Kidney (tissue), 14 donors: Measurements from ENCODE around the gene PSMC3. TPM values are rescaled to one million over a fixed set of nuclear protein-coding genes. Genes with fewer than 3 reads are reported as not detected.

Source experiments
- DNase-seq, 5 donors: peaks; one replicate each; pipeline ENCODE4 v3.0.0-alpha.2; 2013 to 2020
- FAIRE-seq: peaks from 2 replicates; lab custom pipeline; 2012; peaks lifted over from hg19 to GRCh38; lab: Jason Lieb, UNC
- H3K27ac ChIP-seq, 2 donors: one replicate each; pipeline ENCODE4 v1.7.0; 2013; ENCODE audit warnings: low read depth in 2 of 2, low read length in 2 of 2, inconsistent platforms in 1 of 2
- H3K27me3 ChIP-seq: one replicate; pipeline ENCODE4 v1.7.1; 2013; ENCODE audit warnings: low read length, inconsistent platforms; ENCODE audit not compliant: control insufficient read depth, insufficient read depth
- H3K36me3 ChIP-seq, 3 donors: one replicate each; pipeline versions ENCODE4 v1.7.0 to v1.7.1; 2013; ENCODE audit warnings: low read length in 3 of 3, control low read depth in 1 of 3, inconsistent platforms in 1 of 3; ENCODE audit not compliant: insufficient read depth in 3 of 3, control insufficient read depth in 2 of 3
- H3K4me1 ChIP-seq, 3 donors: one replicate each; pipeline versions ENCODE4 v1.7.0 to v1.7.1; 2013; ENCODE audit warnings: low read length in 3 of 3, inconsistent platforms in 1 of 3, low read depth in 1 of 3; ENCODE audit not compliant: control insufficient read depth in 2 of 3, insufficient read depth in 2 of 3
- H3K4me3 ChIP-seq, 3 donors: one replicate each; pipeline versions ENCODE4 v1.7.0 to v1.8.1; 2013; ENCODE audit warnings: low read length in 3 of 3, control low read depth in 1 of 3, inconsistent platforms in 1 of 3
- H3K9ac ChIP-seq, 3 donors: one replicate each; pipeline versions ENCODE4 v1.7.0 to v1.7.1; 2013; ENCODE audit warnings: low read length in 3 of 3, control low read depth in 1 of 3, inconsistent platforms in 1 of 3
- H3K9me3 ChIP-seq, 3 donors: one replicate each; pipeline versions ENCODE4 v1.7.0 to v1.7.1; 2013; ENCODE audit warnings: low read length in 3 of 3, control low read depth in 1 of 3, inconsistent platforms in 1 of 3; ENCODE audit not compliant: control insufficient read depth in 2 of 3, insufficient read depth in 1 of 3
- intact Hi-C: fragments of 100-400 bp; cut with DNase I; formaldehyde crosslinking; loops from one replicate; pipeline ENCODE4 v1.11.1; 2022
- polyA plus RNA-seq: library from polyadenylated mRNA; stranded (reverse); fragments of 350-450 nt; fragmentation: Illumina TruSeq; extraction: RNeasy Lipid Tissue Mini Kit (QIAGEN cat#74804); gene quantifications from one replicate; pipeline ENCODE4 v1.2.3, GENCODE V29; 2014; ENCODE audit warnings: low read depth, low replicate concordance; ENCODE audit not compliant: insufficient read depth
- total RNA-seq: library from RNA; stranded (reverse); fragmentation: NEBNext Ultra II Directional; extraction: Animal tissue kit (Norgen Biotek cat#: 25700); gene quantifications from one replicate; pipeline ENCODE4 v1.2.1, GENCODE V29; 2021
- TF ChIP-seq, protein P1 (sequence below): IDR thresholded peaks from 3 replicates; pipeline ENCODE4 v1.5.1; 2012; ENCODE audit warnings: mild to moderate bottlenecking, moderate library complexity, borderline replicate concordance; ENCODE audit not compliant: insufficient read depth; ENCODE audit errors: extremely low read depth
- donor health status: control.
- donor health status: control.
- donor health status: control.
- donor health status: control.
- donor health status: control.
- donor health status: DM: yes; HTN: yes; CAD: no.
- donor health status: Normal renal cell carcinoma (clear cell type).

The PSMC3 gene
- total and polyA plus RNA-seq, 2 donors from 2014 or later: 103 to 171 TPM

DNA sequence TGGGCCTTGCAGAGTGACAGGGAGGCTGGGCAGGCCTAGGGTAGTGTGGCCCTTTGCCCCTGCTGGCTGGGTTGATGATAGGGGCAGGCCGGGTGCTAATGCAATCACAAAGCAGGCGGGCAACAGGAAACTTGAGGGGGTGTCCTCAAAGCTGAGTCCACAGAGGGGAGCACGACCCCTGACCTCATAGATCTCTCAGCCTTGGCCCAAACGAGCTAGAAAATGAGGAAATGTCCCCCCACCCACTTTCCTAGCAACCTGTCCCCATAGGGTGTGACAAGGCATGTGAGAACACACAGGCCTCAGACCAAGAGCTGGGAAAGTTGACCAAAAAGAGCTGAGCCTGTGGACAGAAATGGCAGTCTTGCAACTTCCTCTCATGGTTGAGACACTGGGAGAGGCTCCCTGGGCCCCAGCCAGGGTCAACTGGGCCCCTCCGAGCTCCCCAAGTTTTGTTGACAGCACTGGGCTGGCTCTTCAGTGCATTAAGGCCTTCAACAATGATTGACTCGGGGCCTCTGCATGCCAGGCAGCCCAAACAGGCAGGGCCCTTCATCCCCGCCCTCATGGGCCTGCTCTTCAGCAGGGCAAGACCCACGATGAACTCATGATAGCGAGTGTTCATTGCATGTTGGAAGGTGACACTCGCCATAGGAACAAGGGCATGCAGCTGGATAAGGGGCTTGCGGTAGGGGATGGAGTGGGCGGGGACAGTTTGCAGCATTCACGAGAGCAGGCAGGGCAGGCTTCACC lies 38.1 kb downstream of the PSMC3 start:
- intact Hi-C loops: no loop called here
- H3K4me1 ChIP-seq: no peaks in the 10 kb centered on the region
- no peak overlapping the region for H3K9ac ChIP-seq
- no peaks in the 10 kb centered on the region for H3K36me3 ChIP-seq
- H3K4me3 ChIP-seq: no peak overlapping the region
- DNase-seq (no peak), FAIRE-seq (no peak)
- TF ChIP-seq, protein P1, sequence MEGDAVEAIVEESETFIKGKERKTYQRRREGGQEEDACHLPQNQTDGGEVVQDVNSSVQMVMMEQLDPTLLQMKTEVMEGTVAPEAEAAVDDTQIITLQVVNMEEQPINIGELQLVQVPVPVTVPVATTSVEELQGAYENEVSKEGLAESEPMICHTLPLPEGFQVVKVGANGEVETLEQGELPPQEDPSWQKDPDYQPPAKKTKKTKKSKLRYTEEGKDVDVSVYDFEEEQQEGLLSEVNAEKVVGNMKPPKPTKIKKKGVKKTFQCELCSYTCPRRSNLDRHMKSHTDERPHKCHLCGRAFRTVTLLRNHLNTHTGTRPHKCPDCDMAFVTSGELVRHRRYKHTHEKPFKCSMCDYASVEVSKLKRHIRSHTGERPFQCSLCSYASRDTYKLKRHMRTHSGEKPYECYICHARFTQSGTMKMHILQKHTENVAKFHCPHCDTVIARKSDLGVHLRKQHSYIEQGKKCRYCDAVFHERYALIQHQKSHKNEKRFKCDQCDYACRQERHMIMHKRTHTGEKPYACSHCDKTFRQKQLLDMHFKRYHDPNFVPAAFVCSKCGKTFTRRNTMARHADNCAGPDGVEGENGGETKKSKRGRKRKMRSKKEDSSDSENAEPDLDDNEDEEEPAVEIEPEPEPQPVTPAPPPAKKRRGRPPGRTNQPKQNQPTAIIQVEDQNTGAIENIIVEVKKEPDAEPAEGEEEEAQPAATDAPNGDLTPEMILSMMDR: no peak
- H3K27ac ChIP-seq: no peak overlapping the region
- no peaks in the 10 kb centered on the region for H3K27me3 ChIP-seq
- no peaks in the 10 kb centered on the region for H3K9me3 ChIP-seq

DNA sequence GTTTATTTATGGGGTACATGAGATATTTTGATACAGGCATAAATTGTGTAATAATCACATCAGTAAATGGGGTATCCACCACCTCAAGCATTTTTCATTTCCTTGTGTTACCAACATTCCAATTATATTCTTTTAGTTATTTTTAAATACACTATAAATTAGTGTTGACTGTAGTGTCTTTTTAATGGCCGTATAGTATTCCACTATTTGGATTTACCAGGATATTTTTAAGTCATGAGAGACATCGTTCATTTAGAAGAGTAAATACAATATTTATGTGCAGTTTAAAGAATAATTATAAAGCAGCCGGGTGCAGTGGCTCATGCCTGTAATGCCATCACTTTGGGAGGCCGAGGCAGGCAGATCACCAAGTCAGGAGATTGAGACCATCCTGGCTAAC lies 41.7 kb downstream of the PSMC3 start:
- no peaks in the 10 kb centered on the region for H3K4me1 ChIP-seq
- FAIRE-seq: no peak
- peaks cover 0 to 2% (median 0%) of the 10 kb centered on the region in 3 donors for H3K9me3 ChIP-seq
- no peaks in the 10 kb centered on the region for H3K36me3 ChIP-seq
- no peak overlapping the region for H3K9ac ChIP-seq
- H3K4me3 ChIP-seq: no peak overlapping the region
- no peak overlapping the region for H3K27ac ChIP-seq
- intact Hi-C loops: no loop called here
- TF ChIP-seq, protein P1: no peak
- DNase-seq: no peak
- H3K27me3 ChIP-seq: no peaks in the 10 kb centered on the region

GRCh38 chr11:47383071-47383470 lies 43.2 kb downstream of the PSMC3 start:
- H3K4me1 ChIP-seq: no peaks in the 10 kb centered on the region
- FAIRE-seq (no peak), DNase-seq (no peak)
- no peak overlapping the region for H3K4me3 ChIP-seq
- H3K36me3 ChIP-seq: no peaks in the 10 kb centered on the region
- TF ChIP-seq, protein P1: no peak
- peaks cover 0 to 2% (median 0%) of the 10 kb centered on the region in 3 donors for H3K9me3 ChIP-seq
- H3K9ac ChIP-seq: no peak overlapping the region
- intact Hi-C loops: no loop called here
- H3K27ac ChIP-seq: no peak overlapping the region
- H3K27me3 ChIP-seq: no peaks in the 10 kb centered on the region
